HG02970 (cell line): ENCODE results near the gene LDB3.
"Not testable (repeated sequence)": the region's sequence is repeated elsewhere in the genome, so short reads cannot be mapped to it uniquely, and the experiment has no call there.

ENCODE experiments used
- ATAC-seq: cut with Tn5 transposase; IDR thresholded peaks from one replicate; pipeline ENCODE4 v1.9.1; 2021; ENCODE audit warnings: mild to moderate bottlenecking, moderate library complexity, moderate number of reproducible peaks; ENCODE audit not compliant: unreplicated experiment, low FRiP score

The LDB3 gene

DNA sequence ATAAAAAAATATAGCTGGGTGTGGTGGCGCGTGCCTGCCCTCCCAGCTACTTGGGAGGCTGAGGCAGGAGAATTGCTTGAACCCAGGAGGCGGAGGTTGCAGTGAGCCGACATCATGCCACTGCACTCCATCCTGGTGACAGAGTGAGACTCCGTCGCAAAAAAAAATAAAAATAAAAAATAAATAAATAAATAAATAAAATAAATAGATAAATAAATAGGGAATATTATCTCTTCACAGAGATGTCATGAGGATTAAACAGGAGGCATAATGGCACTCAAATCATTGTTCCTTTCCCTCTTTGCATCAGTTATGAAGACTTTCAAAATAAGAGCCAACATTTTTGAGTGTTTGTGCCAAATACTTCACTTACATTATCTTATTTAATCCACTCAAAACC, 56.1 kb downstream of the LDB3 start:
- ATAC-seq: no peak

DNA sequence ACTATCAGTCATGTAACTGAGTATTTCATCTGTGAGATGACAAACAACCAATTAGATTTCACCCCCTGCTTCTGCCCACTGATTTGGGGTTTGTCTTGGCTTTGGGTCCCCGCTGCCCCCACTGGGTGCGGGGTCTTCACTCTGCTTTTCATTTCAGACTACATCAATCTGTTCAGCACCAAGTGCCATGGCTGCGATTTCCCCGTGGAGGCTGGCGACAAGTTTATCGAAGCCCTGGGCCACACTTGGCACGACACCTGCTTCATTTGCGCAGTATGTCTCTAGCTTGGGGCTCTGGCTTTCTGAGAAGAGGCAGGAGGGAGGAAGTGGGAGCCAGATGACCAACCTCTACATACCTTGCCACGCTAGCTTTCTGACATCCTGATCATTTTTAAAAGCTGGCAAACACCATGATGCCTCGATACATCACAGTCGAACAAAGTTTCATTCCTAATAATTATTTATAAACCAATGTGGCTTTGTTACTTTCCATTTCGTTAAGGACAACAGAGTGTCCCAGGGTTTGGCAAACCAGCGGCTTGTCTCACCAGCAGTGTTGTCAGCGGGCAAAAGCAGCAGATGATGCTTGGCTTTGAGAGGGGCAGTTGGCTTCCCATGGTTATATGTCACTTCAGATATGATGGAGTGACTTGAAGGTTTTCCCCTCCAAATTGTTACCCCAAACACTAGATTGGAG, 57.8 kb downstream of the LDB3 start:
- no peak for ATAC-seq

DNA sequence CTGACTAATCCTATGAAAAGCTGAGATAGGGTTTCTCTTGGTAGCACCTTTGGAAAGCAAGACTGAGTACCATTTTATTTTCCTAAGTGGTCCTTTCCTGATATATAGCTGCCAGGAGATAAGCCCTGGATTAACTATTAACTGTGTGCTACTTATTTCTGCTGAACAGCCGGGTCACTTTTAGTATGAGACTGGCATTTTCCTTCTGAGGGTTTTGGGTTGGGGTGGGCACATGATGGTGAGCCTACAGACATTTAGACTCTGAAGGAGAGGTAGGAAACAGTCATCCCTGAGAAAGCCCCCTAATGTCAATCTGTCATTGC, 58.3 kb downstream of the LDB3 start:
- ATAC-seq: no peak

DNA sequence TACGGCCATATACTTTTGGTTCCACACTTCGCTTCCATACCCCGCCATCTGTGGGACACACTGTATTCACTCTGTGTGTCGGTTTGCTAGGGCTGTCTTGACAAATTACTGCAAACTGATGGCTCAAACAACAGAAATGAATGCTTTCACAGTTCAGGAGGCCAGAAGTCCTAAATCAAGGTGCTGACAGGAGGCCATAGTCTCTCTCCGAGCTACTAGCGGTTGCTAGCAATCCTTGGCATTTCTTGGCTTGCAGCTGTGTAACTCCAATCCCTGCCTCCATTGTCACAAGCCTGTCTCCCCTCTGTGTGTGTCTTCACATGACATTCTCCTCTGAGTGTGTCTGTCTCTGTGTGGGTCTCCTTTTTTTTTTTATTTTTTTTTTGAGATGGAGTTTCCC, 59.2 kb downstream of the LDB3 start:
- ATAC-seq: no peak

DNA sequence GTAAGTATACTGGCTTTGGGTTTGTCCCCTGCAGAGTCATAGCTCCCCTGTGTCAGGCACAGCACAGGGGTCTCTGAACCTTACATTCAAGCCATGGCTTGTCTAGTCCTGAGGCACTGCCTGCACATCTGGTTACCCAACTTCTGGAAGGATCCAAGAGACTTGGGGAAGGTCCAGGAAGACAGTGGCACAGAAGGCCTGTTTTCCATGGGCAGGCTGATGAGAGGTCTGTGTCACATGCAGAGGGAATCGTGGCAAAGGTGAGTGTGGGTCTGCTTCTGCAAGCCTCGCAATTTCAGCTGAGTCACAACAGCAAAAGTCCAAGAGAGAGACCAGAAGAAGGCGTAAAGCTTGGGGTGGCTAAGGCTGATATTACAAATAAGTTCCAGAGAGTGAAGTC, 59.7 kb downstream of the LDB3 start:
- no peak for ATAC-seq

DNA sequence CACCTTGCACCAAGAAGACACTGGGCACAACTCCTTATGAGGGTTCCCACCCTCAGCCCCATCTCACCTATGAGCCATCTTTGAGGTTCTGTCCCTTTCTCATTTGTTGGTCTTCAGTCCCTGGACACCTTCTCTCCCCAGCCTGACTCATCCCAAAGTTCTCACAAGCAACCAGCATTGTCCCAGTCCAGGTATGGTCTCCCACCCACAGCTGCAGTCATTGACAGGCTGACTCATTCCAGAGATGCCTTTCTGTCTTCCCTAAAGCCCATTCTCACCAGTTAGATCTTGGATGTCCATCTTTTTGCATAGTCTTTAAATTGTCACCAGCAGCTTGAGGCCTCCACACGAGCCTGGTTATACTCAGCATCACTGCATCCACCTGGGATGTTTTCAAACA, 61.4 kb downstream of the LDB3 start:
- no peak for ATAC-seq

DNA sequence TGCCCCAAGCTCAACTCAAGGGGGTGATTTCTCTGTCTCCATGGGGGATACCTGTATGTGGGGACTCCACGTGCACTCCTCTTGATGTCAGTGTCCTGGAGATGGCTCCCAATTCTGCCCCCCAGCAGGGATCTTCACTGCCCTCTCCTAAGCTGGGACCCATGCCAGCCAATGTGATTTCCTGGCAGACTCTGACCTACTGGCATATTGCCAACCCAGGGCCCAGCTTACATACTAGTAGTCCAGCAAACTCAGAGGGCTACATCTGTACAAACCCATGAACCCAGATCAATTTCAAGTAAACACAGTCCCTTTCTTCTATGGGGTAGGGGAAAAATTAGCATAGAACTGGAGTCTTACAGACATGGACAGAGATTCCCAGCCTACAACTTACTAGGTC, 61.9 kb downstream of the LDB3 start:
- no peak for ATAC-seq

DNA sequence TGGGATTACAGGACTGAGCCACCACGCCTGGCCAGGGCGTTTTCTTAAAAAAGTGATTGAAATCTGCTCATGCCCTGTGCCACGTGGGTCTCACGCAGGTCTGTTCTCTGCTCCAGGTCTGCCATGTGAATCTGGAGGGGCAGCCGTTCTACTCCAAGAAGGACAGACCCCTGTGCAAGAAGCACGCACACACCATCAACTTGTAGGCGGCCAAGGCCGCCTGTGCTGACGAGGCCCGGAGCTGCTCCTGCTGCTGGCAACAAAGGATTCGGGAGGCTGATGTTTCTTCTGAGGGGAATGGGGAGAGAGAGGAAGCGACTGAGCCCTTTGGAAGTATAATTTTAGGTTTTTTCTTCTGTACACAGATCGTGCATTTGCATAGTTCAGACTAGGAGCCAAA, 64.5 kb downstream of the LDB3 start:
- ATAC-seq: no peak

DNA sequence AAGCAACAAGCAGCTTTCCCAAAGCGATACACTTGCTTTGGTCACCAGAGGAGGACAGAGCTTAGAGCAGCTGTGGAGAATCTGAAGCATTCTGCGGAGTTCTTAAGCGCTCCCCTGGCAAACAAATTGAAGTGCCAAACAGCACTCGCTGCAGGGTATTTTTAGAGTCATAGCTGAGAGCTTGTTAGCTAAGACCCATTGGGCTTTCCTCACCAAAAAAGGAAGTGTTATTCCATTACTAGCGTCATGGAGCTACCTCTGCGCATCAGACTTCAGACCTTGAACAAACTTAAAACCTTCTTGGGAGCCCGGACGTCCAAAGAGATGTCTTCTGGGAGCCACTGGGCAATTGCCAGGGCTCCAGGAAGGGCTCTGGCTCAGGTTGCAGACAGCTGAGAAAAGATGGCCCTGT, 65.0 kb downstream of the LDB3 start:
- no peak for ATAC-seq

DNA sequence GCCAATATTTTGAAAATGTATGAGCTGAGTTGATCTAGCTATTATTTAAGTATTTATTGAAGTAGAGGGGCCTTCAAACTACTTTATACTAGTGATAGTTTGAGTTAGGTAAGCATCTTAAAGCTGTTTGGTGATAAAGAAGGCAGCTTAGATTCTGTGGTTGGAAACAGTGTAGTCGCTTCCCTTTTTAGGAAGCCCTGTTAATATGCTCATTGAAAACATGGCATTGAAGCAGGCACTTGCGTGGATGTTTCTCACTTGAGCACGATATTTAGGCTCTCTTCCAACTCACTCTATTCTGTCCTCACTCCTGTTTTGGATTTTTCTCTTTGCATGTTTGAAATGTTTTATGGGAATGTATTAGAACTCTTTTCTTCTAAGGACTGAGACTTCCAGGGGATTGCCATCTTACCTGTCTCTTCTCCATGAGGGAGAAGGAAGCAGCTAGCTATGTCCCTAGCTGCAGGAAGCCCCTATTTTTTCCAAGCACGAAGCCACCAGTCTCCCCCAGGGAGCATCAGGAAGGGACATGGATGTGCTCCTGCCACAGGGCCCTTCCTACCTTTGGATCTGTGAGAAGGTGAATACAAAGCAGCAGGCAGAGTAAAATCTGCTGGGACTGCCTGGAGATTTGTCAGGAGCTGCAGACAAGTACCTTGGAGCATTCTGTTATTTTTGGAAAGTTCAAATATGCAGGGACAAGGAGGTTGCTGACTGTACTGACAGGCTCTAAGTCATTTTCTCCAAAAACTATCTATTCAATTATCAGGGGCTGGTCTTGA, 66.1 kb downstream of the LDB3 start:
- no peak for ATAC-seq

DNA sequence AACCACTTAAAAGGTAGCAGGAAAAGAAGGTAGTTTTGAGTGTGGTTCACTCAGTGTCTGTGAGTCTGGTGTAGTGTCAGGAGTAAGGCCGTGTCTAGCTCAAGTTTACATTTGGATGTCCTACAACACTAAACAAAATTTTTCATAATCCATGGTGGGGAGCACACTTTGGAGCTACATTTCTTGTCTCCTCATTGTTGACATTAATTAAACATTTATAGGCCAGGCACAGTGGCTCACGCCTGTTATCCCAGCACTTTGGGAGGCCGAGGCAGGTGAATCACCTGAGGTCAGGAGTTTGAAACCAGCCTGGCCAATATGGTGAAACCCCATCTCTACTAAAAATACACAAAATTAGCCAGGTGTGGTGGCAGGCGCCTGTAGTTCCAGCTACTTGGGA, 67.0 kb downstream of the LDB3 start:
- ATAC-seq: not testable (repeated sequence)

DNA sequence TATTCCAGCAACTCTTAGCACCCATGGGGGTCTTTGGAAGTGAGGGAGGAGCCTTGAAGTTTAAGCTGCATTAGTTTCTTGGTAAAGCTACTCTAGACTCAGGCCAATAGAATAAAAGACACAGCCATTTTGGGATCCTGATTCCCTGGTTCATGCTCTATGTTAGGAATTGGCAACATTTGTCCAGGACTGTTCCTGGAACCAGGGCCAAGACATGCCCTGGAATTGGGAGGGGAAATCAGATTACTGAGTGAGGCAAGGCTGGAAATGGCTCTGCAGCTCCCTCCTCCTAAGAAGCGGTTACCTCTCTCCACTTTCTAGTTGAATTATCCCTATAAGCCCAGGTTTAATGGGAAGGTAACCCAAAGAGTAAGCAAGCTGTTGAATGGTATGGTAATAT, 73.9 kb downstream of the LDB3 start:
- no peak for ATAC-seq

DNA sequence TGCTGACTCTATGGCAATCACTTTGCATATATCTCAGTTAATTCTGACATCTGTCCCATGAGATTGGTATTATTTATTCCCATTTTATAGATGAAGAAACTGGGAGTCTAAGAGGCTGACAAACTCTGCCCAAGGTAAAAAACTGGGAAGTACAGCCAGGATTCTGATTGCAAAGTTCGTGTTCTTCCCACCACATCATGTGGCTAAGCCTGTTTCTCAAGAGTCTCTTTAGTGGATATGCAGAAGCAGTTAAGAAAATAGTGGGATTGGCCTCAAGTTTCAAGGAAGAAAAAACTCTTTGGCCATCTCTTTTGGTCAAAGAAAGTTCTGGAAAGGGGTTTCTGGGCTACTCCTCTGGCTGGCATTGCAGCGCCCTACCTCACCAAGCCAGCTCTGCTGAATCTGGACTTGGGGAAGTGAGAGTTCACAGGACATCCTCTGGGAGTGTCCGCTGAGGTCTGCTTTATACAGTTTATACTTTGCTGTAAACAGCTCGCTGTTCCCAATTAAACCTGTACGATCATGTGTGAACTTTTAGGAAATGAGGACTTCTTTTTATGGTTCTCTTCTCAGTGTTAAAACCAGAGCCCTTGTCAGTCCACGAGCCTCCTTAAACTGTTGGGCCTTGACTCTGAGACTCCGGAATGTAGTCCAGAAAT, 75.9 kb downstream of the LDB3 start:
- no peak for ATAC-seq

DNA sequence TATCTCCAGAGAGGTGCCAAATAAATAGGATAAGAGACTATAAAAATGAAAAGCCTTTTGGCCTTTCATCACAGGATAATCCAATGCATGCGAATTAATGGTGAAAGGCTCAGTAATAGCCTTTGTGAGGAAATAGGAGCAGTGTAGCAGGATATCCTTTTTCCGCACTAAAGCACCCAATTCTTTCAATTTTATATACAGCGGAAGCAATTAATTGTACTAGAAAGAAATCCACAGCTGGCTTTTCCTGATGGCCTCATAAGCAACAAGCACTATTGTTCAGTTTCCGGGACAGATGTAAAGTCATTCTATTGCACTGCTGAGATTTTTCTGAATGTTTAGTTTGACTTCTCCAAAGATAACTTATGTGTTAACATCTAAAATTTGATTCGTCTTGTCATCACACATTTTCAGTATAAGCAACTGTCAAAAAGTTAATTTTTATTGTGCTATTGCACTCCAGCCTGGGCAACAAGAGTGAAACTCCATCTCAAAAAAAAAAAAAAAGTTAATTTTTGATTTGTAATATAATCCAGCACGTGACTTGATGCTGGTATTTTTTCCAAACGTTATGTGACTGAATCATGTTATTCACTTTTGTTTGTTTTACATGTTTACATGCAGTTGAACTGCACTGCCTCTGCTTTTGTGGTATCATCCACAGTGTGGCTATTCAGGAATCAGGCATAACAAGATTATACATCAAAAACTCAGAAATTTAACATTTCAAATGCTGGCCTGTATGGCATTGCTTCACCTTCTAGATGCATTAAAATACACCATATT, 79.7 kb downstream of the LDB3 start:
- ATAC-seq: no peak

DNA sequence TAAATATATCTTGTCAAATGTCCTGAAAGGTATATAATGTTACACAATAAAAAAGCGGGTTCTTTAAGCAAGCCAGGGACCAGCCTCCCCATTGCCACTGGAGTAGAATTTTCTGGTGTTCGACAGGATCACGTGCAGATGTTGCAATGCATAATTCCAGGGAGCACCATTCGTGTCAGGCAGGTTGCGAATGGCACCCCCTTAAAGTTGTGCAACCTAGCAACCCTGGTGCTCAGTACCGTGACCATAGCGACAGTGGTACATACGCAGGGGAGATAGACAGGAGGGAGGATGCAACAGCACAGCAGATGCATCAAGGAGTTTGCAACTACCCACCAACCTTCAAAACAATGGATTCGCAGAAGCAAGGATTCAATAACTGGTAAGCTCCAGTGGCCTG, 81.5 kb downstream of the LDB3 start:
- ATAC-seq: no peak

DNA sequence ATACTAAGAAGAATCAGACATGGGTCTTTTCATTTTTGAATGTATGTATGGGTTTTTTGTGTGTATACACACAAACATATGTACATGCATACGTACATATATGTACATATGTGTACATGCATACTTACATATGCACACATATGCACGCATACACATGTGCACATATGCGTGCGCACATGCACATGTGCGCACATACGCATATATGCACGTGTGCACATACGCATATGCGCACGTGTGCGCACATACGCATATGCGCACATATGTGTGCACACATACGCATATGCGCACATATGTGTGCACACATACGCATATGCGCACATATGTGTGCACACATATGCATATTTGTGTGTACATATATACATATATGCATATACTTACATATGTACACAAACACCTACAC, 83.2 kb downstream of the LDB3 start:
- ATAC-seq: no peak

DNA sequence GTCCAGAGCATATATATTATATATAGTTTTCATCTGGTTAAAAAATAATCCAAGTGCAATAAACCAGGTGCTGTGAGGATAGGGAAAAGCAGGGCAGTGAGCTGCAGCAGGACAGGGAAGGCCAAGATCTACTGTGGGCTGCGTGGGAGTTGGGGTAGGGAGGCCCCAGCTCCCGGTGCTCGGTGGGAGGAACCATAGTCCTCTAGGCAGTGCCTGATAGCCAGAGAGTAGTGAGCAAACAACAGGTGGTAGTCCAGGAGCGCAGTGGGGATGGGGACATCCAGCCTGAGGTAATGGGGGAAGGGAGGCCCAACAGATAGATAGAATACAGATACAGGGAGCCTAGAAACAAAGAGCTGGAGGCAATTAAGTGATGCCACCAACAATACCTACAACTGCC, 84.0 kb downstream of the LDB3 start:
- no peak for ATAC-seq

DNA sequence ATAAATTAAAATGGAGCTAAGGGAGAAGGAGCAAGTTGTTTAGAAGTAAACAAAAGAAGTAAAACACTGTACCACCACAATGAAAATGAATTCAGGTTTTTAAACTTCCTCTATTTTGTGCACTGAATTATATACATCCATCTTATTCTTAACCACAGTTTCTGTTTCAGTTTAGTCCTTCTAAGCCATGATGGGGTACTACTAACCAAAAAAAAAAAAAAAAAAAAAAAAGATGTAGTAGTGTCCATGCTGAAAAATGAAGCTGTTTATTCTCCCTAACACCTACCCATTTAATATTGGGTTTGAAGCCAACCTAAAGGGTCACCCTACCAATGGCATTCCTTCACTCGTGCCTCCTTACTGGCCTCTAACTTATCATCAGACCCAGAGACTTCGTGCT, 84.7 kb downstream of the LDB3 start:
- ATAC-seq: no peak

DNA sequence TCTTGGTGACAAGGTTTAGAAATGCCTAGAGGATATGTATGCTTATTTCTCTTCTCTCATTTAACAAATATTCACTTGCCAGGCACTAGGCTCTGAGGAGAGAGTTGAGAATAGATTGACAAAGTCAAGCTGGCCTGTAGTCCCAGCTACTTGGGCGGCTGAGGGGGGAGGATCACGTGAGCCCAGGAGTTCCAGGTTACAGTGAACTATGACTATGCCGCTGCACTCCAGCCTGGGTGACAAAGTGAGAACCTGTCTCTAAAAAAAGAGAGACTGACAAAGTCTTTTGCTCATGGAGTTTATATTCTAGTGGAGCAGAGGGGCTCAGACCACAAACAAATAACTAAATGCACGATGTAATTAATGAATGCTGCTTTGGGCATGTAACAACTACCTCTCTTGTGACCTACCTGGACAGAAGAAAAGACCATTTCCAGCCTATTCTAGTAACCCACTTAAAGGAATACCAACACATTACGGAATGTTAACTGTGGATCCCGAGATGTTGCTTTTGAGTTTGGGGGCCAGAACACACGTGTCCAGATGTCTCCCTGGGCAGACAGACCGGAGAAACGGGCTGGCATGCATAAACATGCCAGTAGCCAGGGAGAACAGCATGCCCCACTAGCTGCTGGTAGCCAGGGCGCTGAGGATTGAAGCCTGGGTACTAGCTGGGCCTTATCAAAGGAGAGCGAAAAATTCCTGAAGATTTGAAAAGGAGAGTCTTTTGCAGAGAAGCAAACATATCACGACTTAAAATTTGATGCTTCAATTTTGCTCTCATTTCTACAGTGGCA, 85.5 kb downstream of the LDB3 start:
- ATAC-seq: no peak

DNA sequence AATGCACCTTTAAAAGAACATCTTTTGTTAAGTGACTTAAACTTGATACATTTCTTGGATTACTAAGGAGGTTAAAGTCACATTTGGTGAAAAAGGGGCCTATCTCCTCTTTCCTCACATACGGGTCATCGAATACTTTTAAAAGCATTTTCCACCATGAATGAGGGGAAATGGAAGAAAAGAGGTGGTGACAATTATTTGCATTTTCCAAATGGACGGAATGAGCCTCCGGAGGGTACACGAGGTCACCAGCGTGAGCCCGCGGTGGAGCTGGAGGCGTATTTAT, 87.1 kb downstream of the LDB3 start:
- ATAC-seq: no peak
